GM23338 (cell line): ENCODE results near the gene SOAT1. TPM values are rescaled to one million over a fixed set of nuclear protein-coding genes. Genes with fewer than 3 reads are reported as not detected.

ENCODE experiments used
- ATAC-seq: fragments of 200-7000 bp; cut with Tn5 transposase; 3 replicates; pipeline ENCODE4 v1.9.1; 2020
- DNase-seq: peaks from one replicate; pipeline ENCODE4 v3.0.0-alpha.2; 2015; ENCODE audit warnings: low spot score
- H2AFZ ChIP-seq: fragments of 200-600 bp; sonication (generic); 2 replicates; pipeline ENCODE4 v1.8.0; 2016; ENCODE audit warnings: antibody characterized with exemption, mild to moderate bottlenecking, moderate library complexity
- H3F3A ChIP-seq: fragments of 200-600 bp; sonication (generic); replicated peaks from 2 replicates; pipeline ENCODE4 v1.8.0; 2017; ENCODE audit warnings: antibody characterized with exemption, mixed run types, low read depth
- H3K27ac ChIP-seq: fragments of 200-600 bp; sonication (generic); 2 replicates; pipeline ENCODE4 v1.6.1; 2016; ENCODE audit warnings: low read depth
- H3K27me3 ChIP-seq: fragments of 200-600 bp; sonication (generic); 2 replicates; pipeline ENCODE4 v1.8.0; 2016; ENCODE audit warnings: mild to moderate bottlenecking, mixed run types, moderate library complexity; ENCODE audit not compliant: insufficient read depth
- H3K36me3 ChIP-seq: fragments of 200-600 bp; sonication (generic); 2 replicates; pipeline ENCODE4 v1.8.0; 2016; ENCODE audit warnings: mild to moderate bottlenecking; ENCODE audit not compliant: insufficient read depth
- H3K4me1 ChIP-seq: fragments of 200-600 bp; sonication (generic); 2 replicates; pipeline ENCODE4 v1.8.0; 2016; ENCODE audit warnings: mild to moderate bottlenecking, moderate library complexity; ENCODE audit not compliant: insufficient read depth
- H3K4me2 ChIP-seq: fragments of 200-600 bp; sonication (generic); 2 replicates; pipeline ENCODE4 v1.7.1; 2017; ENCODE audit warnings: mixed run types
- H3K4me3 ChIP-seq: fragments of 200-600 bp; sonication (generic); 2 replicates; pipeline ENCODE4 v1.6.1; 2016; ENCODE audit warnings: mixed run types
- H3K79me2 ChIP-seq: fragments of 200-600 bp; sonication (generic); replicated peaks from 2 replicates; pipeline ENCODE4 v1.8.0; 2017; ENCODE audit warnings: mild to moderate bottlenecking; ENCODE audit not compliant: insufficient read depth
- H3K9me2 ChIP-seq: fragments of 200-600 bp; sonication (generic); 2 replicates; pipeline ENCODE4 v1.8.0; 2017; ENCODE audit not compliant: insufficient read depth
- H4K20me1 ChIP-seq: fragments of 200-600 bp; sonication (generic); replicated peaks from 2 replicates; pipeline ENCODE4 v1.8.0; 2017; ENCODE audit warnings: mild to moderate bottlenecking; ENCODE audit not compliant: insufficient read depth
- H3K27ac Mint-ChIP-seq: 2 replicates; pipeline ENCODE4 v1.8.0; 2020; ENCODE audit warnings: inconsistent platforms, mild to moderate bottlenecking, moderate library complexity, mixed read lengths
- H3K27me3 Mint-ChIP-seq: 3 replicates; pipeline ENCODE4 v1.8.0; 2022; ENCODE audit warnings: low read depth, mild to moderate bottlenecking, moderate library complexity, mixed read lengths, inconsistent platforms; ENCODE audit not compliant: insufficient read depth, poor library complexity
- H3K36me3 Mint-ChIP-seq: 3 replicates; pipeline ENCODE4 v1.8.0; 2021; ENCODE audit warnings: low read depth, mild to moderate bottlenecking, inconsistent platforms, moderate library complexity, mixed read lengths
- H3K4me1 Mint-ChIP-seq: 3 replicates; pipeline ENCODE4 v1.8.0; 2020; ENCODE audit warnings: mild to moderate bottlenecking, inconsistent platforms, mixed read lengths
- H3K4me3 Mint-ChIP-seq: 3 replicates; pipeline ENCODE4 v1.8.0; 2021; ENCODE audit warnings: moderate library complexity, mild to moderate bottlenecking, inconsistent platforms, mixed read lengths
- H3K9me3 Mint-ChIP-seq: 3 replicates; pipeline ENCODE4 v1.8.0; 2020; ENCODE audit warnings: moderate library complexity, mild to moderate bottlenecking, inconsistent platforms, mixed read lengths
- CREB1 ChIP-seq: fragments of 250-450 bp; sonication (Bioruptor Pico); IDR thresholded peaks from 2 replicates; pipeline ENCODE4 v1.5.0; 2020; ENCODE audit warnings: low read depth, mild to moderate bottlenecking, moderate library complexity
- CTCF ChIP-seq, 2 experiments: fragments of 200-600 bp in 1 of 2; sonication (generic) in 1 of 2; conservative IDR thresholded peaks; 2 replicates each; pipeline versions ENCODE4 v1.5.1 to v1.6.1; 2016 to 2017; ENCODE audit warnings: antibody characterized with exemption in 2 of 2, low read depth in 2 of 2, mild to moderate bottlenecking in 2 of 2, moderate library complexity in 1 of 2
- EZH2 ChIP-seq: fragments of 200-600 bp; sonication (generic); IDR thresholded peaks from one replicate; pipeline ENCODE4 v1.8.0; 2017; ENCODE audit warnings: antibody characterized with exemption, mild to moderate bottlenecking, low read depth; ENCODE audit not compliant: unreplicated experiment
- EZH2phosphoT487 ChIP-seq: fragments of 200-600 bp; sonication (generic); IDR thresholded peaks from one replicate; pipeline ENCODE4 v1.8.1; 2018; ENCODE audit warnings: antibody characterized with exemption; ENCODE audit not compliant: unreplicated experiment
- JUNB ChIP-seq: IDR thresholded peaks from one replicate; pipeline ENCODE4 v1.6.1; 2016; ENCODE audit warnings: antibody characterized with exemption; ENCODE audit not compliant: unreplicated experiment
- NANOG ChIP-seq: IDR thresholded peaks from 2 replicates; pipeline ENCODE4 v1.6.1; 2016; ENCODE audit warnings: antibody characterized with exemption, borderline replicate concordance
- POLR2AphosphoS5 ChIP-seq: IDR thresholded peaks from 2 replicates; pipeline ENCODE4 v1.6.1; 2016; ENCODE audit warnings: antibody characterized with exemption, low read depth
- STAT1 ChIP-seq: IDR thresholded peaks from one replicate; pipeline ENCODE4 v1.6.1; 2016; ENCODE audit warnings: antibody characterized with exemption; ENCODE audit not compliant: unreplicated experiment
- ZNF114 ChIP-seq: fragments of 250-450 bp; sonication (Bioruptor Pico); IDR thresholded peaks from 2 replicates; pipeline ENCODE4 v1.5.0; 2020; ENCODE audit warnings: mild to moderate bottlenecking, moderate library complexity
- ZNF331 ChIP-seq: fragments of 250-450 bp; sonication (Bioruptor Pico); IDR thresholded peaks from 2 replicates; pipeline ENCODE4 v1.5.0; 2020; ENCODE audit warnings: low read depth, mild to moderate bottlenecking, moderate library complexity
- polyA plus RNA-seq: library from polyadenylated mRNA; unstranded; fragments of >200 nt; fragmentation: Nextera tagmentation; extraction: Ambion mirVana; gene quantifications from 2 replicates; pipeline ENCODE4 v1.2.1, GENCODE V29; 2016
- total RNA-seq: library from RNA; depleted of rRNA; stranded (reverse); fragments of >200 nt; shearing (Covaris generic); gene quantifications from 2 replicates; pipeline ENCODE4 v1.2.3, GENCODE V29; 2014
- TF ChIP-seq, protein P1 (sequence below): IDR thresholded peaks from one replicate; pipeline ENCODE4 v1.6.1; 2018; ENCODE audit warnings: antibody characterized with exemption; ENCODE audit not compliant: unreplicated experiment
- TF ChIP-seq, protein P2 (sequence below): IDR thresholded peaks from 2 replicates; pipeline ENCODE4 v1.6.1; 2016; ENCODE audit warnings: antibody characterized with exemption
- TF ChIP-seq, protein P3 (sequence below): fragments of 250-450 bp; sonication (Bioruptor Pico); IDR thresholded peaks from 2 replicates; pipeline ENCODE4 v1.5.0; 2020; ENCODE audit warnings: mild to moderate bottlenecking, moderate library complexity

Gene SOAT1
- total and polyA plus RNA-seq, 2 experiments from 2014 or later = 1.3 to 2.6 TPM

DNA sequence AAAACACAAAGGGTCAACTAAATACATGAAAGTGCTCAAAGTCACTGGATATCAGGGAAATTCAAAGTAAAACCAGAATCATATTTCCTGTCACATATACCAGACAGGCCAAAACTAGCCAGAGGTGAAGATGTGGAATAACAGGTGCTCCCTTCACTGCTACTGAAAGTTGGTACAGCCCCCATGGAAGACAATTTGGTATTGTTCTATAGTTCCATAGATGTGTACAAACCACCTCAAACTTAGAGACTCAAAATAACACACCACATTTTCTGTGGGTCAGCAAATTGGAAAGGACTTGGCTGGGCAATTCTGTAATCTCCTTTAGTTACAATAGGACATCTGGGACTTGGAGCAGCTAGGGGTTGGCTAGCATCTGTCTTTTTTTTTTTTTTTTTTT, 24.5 kb upstream of the SOAT1 start:
- peaks cover 5% of the 10 kb centered on the region; the same call in 1 of the 3 replicates for H3K4me1 Mint-ChIP-seq
- no peaks in the 10 kb centered on the region for H3K36me3 Mint-ChIP-seq
- H3K4me3 ChIP-seq = no peak overlapping the region
- no peak overlapping the region for H3K27ac Mint-ChIP-seq
- H3K4me1 ChIP-seq = no peaks in the 10 kb centered on the region
- no peaks in the 10 kb centered on the region for H3K27me3 Mint-ChIP-seq
- DNase-seq (no peak), ATAC-seq (no peak)
- H3K36me3 ChIP-seq = no peaks in the 10 kb centered on the region
- no peak overlapping the region for H2AFZ ChIP-seq
- H3F3A ChIP-seq = no peaks in the 10 kb centered on the region
- TF ChIP-seq EZH2phosphoT487 = no peak
- no peak for TF ChIP-seq EZH2
- no peak for TF ChIP-seq NANOG
- TF ChIP-seq STAT1 = no peak
- TF ChIP-seq JUNB = no peak
- TF ChIP-seq, protein P1, sequence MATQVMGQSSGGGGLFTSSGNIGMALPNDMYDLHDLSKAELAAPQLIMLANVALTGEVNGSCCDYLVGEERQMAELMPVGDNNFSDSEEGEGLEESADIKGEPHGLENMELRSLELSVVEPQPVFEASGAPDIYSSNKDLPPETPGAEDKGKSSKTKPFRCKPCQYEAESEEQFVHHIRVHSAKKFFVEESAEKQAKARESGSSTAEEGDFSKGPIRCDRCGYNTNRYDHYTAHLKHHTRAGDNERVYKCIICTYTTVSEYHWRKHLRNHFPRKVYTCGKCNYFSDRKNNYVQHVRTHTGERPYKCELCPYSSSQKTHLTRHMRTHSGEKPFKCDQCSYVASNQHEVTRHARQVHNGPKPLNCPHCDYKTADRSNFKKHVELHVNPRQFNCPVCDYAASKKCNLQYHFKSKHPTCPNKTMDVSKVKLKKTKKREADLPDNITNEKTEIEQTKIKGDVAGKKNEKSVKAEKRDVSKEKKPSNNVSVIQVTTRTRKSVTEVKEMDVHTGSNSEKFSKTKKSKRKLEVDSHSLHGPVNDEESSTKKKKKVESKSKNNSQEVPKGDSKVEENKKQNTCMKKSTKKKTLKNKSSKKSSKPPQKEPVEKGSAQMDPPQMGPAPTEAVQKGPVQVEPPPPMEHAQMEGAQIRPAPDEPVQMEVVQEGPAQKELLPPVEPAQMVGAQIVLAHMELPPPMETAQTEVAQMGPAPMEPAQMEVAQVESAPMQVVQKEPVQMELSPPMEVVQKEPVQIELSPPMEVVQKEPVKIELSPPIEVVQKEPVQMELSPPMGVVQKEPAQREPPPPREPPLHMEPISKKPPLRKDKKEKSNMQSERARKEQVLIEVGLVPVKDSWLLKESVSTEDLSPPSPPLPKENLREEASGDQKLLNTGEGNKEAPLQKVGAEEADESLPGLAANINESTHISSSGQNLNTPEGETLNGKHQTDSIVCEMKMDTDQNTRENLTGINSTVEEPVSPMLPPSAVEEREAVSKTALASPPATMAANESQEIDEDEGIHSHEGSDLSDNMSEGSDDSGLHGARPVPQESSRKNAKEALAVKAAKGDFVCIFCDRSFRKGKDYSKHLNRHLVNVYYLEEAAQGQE = no peak
- TF ChIP-seq, protein P2, sequence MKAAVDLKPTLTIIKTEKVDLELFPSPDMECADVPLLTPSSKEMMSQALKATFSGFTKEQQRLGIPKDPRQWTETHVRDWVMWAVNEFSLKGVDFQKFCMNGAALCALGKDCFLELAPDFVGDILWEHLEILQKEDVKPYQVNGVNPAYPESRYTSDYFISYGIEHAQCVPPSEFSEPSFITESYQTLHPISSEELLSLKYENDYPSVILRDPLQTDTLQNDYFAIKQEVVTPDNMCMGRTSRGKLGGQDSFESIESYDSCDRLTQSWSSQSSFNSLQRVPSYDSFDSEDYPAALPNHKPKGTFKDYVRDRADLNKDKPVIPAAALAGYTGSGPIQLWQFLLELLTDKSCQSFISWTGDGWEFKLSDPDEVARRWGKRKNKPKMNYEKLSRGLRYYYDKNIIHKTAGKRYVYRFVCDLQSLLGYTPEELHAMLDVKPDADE = no peak
- no peak for TF ChIP-seq ZNF331 (CRISPR knock-in tag)
- no peak for TF ChIP-seq ZNF114 (CRISPR knock-in tag)
- TF ChIP-seq CTCF (conservative IDR thresholded peaks at IDR 0.05; ENCODE audit: low read depth in 2 of 2) = no peak
- TF ChIP-seq, protein P3, sequence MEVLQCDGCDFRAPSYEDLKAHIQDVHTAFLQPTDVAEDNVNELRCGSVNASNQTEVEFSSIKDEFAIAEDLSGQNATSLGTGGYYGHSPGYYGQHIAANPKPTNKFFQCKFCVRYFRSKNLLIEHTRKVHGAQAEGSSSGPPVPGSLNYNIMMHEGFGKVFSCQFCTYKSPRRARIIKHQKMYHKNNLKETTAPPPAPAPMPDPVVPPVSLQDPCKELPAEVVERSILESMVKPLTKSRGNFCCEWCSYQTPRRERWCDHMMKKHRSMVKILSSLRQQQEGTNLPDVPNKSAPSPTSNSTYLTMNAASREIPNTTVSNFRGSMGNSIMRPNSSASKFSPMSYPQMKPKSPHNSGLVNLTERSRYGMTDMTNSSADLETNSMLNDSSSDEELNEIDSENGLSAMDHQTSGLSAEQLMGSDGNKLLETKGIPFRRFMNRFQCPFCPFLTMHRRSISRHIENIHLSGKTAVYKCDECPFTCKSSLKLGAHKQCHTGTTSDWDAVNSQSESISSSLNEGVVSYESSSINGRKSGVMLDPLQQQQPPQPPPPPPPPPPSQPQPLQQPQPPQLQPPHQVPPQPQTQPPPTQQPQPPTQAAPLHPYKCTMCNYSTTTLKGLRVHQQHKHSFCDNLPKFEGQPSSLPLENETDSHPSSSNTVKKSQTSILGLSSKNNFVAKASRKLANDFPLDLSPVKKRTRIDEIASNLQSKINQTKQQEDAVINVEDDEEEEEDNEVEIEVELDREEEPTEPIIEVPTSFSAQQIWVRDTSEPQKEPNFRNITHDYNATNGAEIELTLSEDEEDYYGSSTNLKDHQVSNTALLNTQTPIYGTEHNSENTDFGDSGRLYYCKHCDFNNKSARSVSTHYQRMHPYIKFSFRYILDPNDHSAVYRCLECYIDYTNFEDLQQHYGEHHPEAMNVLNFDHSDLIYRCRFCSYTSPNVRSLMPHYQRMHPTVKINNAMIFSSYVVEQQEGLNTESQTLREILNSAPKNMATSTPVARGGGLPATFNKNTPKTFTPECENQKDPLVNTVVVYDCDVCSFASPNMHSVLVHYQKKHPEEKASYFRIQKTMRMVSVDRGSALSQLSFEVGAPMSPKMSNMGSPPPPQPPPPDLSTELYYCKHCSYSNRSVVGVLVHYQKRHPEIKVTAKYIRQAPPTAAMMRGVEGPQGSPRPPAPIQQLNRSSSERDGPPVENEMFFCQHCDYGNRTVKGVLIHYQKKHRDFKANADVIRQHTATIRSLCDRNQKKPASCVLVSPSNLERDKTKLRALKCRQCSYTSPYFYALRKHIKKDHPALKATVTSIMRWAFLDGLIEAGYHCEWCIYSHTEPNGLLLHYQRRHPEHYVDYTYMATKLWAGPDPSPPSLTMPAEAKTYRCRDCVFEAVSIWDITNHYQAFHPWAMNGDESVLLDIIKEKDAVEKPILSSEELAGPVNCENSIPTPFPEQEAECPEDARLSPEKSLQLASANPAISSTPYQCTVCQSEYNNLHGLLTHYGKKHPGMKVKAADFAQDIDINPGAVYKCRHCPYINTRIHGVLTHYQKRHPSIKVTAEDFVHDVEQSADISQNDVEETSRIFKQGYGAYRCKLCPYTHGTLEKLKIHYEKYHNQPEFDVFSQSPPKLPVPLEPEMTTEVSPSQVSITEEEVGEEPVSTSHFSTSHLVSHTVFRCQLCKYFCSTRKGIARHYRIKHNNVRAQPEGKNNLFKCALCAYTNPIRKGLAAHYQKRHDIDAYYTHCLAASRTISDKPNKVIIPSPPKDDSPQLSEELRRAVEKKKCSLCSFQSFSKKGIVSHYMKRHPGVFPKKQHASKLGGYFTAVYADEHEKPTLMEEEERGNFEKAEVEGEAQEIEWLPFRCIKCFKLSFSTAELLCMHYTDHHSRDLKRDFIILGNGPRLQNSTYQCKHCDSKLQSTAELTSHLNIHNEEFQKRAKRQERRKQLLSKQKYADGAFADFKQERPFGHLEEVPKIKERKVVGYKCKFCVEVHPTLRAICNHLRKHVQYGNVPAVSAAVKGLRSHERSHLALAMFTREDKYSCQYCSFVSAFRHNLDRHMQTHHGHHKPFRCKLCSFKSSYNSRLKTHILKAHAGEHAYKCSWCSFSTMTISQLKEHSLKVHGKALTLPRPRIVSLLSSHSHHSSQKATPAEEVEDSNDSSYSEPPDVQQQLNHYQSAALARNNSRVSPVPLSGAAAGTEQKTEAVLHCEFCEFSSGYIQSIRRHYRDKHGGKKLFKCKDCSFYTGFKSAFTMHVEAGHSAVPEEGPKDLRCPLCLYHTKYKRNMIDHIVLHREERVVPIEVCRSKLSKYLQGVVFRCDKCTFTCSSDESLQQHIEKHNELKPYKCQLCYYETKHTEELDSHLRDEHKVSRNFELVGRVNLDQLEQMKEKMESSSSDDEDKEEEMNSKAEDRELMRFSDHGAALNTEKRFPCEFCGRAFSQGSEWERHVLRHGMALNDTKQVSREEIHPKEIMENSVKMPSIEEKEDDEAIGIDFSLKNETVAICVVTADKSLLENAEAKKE (CRISPR knock-in tag) = no peak
- no peak for TF ChIP-seq POLR2AphosphoS5
- TF ChIP-seq CREB1 = no peak
- H3K4me2 ChIP-seq = no peak overlapping the region
- H3K4me3 Mint-ChIP-seq = no peak overlapping the region
- no peaks in the 10 kb centered on the region for H3K27me3 ChIP-seq
- no peaks in the 10 kb centered on the region for H3K79me2 ChIP-seq
- H3K27ac ChIP-seq = no peak overlapping the region
- H3K9me3 Mint-ChIP-seq = no peaks in the 10 kb centered on the region
- no peaks in the 10 kb centered on the region for H3K9me2 ChIP-seq
- H4K20me1 ChIP-seq = no peaks in the 10 kb centered on the region
